HL-60 (cell line): ENCODE measurements around the gene CDC20.

Source experiments
- DNase-seq, 2 experiments: peaks; one replicate each; pipeline ENCODE4 v3.0.0-alpha.2; 2010 to 2020; ENCODE audit warnings: low read depth in 1 of 2, low spot score in 1 of 2
- H3K27ac ChIP-seq: fragments of 250-450 bp; sonication (Bioruptor Pico); replicated peaks from 2 replicates; pipeline ENCODE4 v1.5.1; 2020; ENCODE audit warnings: mild to moderate bottlenecking, moderate library complexity
- H3K27me3 ChIP-seq: fragments of 250-450 bp; sonication (Bioruptor Pico); 2 replicates; pipeline ENCODE4 v1.5.1; 2021; ENCODE audit warnings: mild to moderate bottlenecking, moderate library complexity; ENCODE audit not compliant: insufficient read depth, poor library complexity, severe bottlenecking
- H3K4me3 ChIP-seq: replicated peaks from 2 replicates; pipeline ENCODE4 v1.5.1; 2011; ENCODE audit warnings: mild to moderate bottlenecking, control low read depth, low read length; ENCODE audit not compliant: insufficient read depth
- CTCF ChIP-seq: IDR thresholded peaks from one replicate; pipeline ENCODE4 v1.5.1; 2011; ENCODE audit warnings: low read length, control low read depth, inconsistent platforms; ENCODE audit not compliant: insufficient read depth
- GABPA ChIP-seq: IDR thresholded peaks from 2 replicates; pipeline ENCODE4 v1.6.1; 2012; ENCODE audit warnings: low read depth
- POLR2AphosphoS5 ChIP-seq: IDR thresholded peaks from 2 replicates; pipeline ENCODE4 v1.6.1; 2012; ENCODE audit warnings: low read depth
- SPI1 ChIP-seq: IDR thresholded peaks from 2 replicates; pipeline ENCODE4 v1.6.1; 2012; ENCODE audit warnings: low read depth, mild to moderate bottlenecking, borderline replicate concordance
- TF ChIP-seq, protein P1 (sequence below): IDR thresholded peaks from 2 replicates; pipeline ENCODE4 v1.6.1; 2012; ENCODE audit warnings: low read depth; ENCODE audit not compliant: insufficient replicate concordance

The CDC20 gene

DNA sequence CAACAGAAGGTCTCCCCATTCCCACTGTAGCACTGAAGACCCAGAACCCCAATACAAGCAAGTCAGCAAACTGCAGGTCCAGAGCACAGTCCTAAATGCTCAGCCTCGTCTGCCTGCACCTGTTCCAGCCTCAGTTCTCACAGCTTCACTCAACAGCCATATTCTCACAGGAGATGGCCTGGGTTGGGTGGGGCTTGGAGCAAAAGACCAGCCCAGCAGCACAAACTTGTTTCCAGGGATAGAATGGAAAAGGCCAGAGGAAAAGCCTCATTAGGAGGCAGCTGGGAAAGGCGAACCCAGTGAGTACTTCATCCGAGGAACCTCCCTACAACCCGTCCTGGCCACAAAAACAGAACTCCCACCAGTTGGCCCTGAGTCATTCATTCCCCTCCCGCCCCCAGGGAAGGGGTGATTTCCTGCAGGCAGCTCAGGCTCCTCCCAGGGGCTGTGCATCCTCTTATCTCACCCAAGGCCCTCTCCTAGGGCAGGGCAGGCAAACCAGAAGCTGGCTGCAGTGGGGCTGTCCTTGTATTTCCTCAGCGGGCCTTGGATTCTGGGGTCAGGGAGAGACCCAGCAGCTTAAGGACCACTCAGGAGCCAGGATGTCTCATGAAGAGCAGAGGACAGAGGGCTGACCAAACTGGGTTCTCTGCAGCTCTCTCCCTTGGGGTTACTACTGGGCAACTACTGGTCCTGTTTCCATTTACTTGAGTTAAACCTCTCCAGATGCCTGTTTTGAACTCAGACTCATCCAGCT, 28.6 kb upstream of the CDC20 start:
- Histone ChIP-seq H3K4me3 (no peak overlapping the region), H3K27me3 (no peaks in the 10 kb centered on the region), H3K27ac (0 out of 2 replicates have a peak overlapping the region, but pooled peaks have one; percentile 10)
- DNase-seq = peak; percentile 36 to 76
- TF ChIP-seq CTCF (no peak), GABPA (no peak), SPI1 (0 out of 2 replicates have a peak, but pooled peaks have one; percentile 9), POLR2AphosphoS5 (no peak)
- TF ChIP-seq, protein P1, sequence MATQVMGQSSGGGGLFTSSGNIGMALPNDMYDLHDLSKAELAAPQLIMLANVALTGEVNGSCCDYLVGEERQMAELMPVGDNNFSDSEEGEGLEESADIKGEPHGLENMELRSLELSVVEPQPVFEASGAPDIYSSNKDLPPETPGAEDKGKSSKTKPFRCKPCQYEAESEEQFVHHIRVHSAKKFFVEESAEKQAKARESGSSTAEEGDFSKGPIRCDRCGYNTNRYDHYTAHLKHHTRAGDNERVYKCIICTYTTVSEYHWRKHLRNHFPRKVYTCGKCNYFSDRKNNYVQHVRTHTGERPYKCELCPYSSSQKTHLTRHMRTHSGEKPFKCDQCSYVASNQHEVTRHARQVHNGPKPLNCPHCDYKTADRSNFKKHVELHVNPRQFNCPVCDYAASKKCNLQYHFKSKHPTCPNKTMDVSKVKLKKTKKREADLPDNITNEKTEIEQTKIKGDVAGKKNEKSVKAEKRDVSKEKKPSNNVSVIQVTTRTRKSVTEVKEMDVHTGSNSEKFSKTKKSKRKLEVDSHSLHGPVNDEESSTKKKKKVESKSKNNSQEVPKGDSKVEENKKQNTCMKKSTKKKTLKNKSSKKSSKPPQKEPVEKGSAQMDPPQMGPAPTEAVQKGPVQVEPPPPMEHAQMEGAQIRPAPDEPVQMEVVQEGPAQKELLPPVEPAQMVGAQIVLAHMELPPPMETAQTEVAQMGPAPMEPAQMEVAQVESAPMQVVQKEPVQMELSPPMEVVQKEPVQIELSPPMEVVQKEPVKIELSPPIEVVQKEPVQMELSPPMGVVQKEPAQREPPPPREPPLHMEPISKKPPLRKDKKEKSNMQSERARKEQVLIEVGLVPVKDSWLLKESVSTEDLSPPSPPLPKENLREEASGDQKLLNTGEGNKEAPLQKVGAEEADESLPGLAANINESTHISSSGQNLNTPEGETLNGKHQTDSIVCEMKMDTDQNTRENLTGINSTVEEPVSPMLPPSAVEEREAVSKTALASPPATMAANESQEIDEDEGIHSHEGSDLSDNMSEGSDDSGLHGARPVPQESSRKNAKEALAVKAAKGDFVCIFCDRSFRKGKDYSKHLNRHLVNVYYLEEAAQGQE = no peak

GRCh38 chr1:43331688-43332087, 27.1 kb upstream of the CDC20 start:
- Histone ChIP-seq H3K4me3 (no peak overlapping the region), H3K27me3 (no peaks in the 10 kb centered on the region), H3K27ac (no peak overlapping the region)
- TF ChIP-seq POLR2AphosphoS5 (no peak), SPI1 (no peak)
- no peak for DNase-seq

- Histone ChIP-seq H3K27ac (no peak overlapping the region), H3K4me3 (no peak overlapping the region), H3K27me3 (no peaks in the 10 kb centered on the region)
- no peak for DNase-seq
- no peak for TF ChIP-seq POLR2AphosphoS5
These were observed 24.2 kb upstream of the CDC20 start for GRCh38 chr1:43334453-43335205.

- DNase-seq = no peak
- no peak within 1 kb of the TSS for H3K4me3 ChIP-seq
These were observed 21.2 kb upstream of the CDC20 start, which contains the start of gene MPL for GRCh38 chr1:43337588-43337987. MPL (plus strand) TSS chr1:43337818; CDS start chr1:43337849, 31 bp downstream.

More at GRCh38 chr1:43337588-43337987, 21.2 kb upstream of the CDC20 start, which contains the start of gene MPL:
- H3K27ac ChIP-seq = no peak within 1 kb of the TSS
- no peaks in the 10 kb centered on the region for H3K27me3 ChIP-seq
- no peak for TF ChIP-seq POLR2AphosphoS5
- no peak for TF ChIP-seq CTCF
- TF ChIP-seq, protein P1 = no peak
- no peak for TF ChIP-seq SPI1
- no peak for TF ChIP-seq GABPA
